Activated CD4-positive, CD25-positive, alpha-beta regulatory T cell treated with anti-CD3 and anti-CD28 coated beads, Interleukin-2, amount 50 U/mL, for 72 hours (primary cell): ENCODE data around the gene BRSK2.
"Not testable (repeated sequence)": the region's sequence is repeated elsewhere in the genome, so short reads cannot be mapped to it uniquely, and the experiment has no call there.

Experiments
- DNase-seq: peaks from one replicate; pipeline ENCODE4 v3.0.0; 2021

BRSK2 gene

GRCh38 chr11:1389932-1390568, at the start of gene BRSK2:
Gene BRSK2 (plus strand): TSS chr11:1389934. CDS start chr11:1390285, 351 bp downstream.
- DNase-seq = no peak

- no peak for DNase-seq
Observed at GRCh38 chr11:1340111-1340510, 49.6 kb upstream of the BRSK2 start.

GRCh38 chr11:1341226-1341625, 48.5 kb upstream of the BRSK2 start:
- DNase-seq = not testable (repeated sequence)

GRCh38 chr11:1341928-1342524, 47.7 kb upstream of the BRSK2 start:
- no peak for DNase-seq

GRCh38 chr11:1342946-1343345, 46.8 kb upstream of the BRSK2 start:
- DNase-seq = no peak

GRCh38 chr11:1343391-1344055, 46.2 kb upstream of the BRSK2 start:
- no peak for DNase-seq

- DNase-seq = no peak
Observed at GRCh38 chr11:1344056-1344635, 45.6 kb upstream of the BRSK2 start.

- no peak for DNase-seq
Observed at GRCh38 chr11:1345737-1346513, 43.8 kb upstream of the BRSK2 start.

GRCh38 chr11:1346669-1347390, 42.9 kb upstream of the BRSK2 start:
- no peak for DNase-seq

GRCh38 chr11:1347411-1347999, 42.2 kb upstream of the BRSK2 start:
- DNase-seq = not testable (repeated sequence)

- DNase-seq = peak; percentile 2
Observed at GRCh38 chr11:1348146-1348795, 41.5 kb upstream of the BRSK2 start.

- peak; percentile 25 for DNase-seq
Observed at GRCh38 chr11:1348796-1349326, 40.9 kb upstream of the BRSK2 start.

- DNase-seq = no peak
Observed at GRCh38 chr11:1349327-1350041, 40.2 kb upstream of the BRSK2 start.

GRCh38 chr11:1350086-1350725, 39.5 kb upstream of the BRSK2 start:
- no peak for DNase-seq

- no peak for DNase-seq
Observed at GRCh38 chr11:1351278-1351937, 38.3 kb upstream of the BRSK2 start.

- no peak for DNase-seq
Observed at GRCh38 chr11:1352696-1353382, 36.9 kb upstream of the BRSK2 start.

- no peak for DNase-seq
Observed at GRCh38 chr11:1353383-1354124, 36.2 kb upstream of the BRSK2 start.
